ENCODE results near the gene BTNL2.
"Not testable (repeated sequence)": the region's sequence is repeated elsewhere in the genome, so short reads cannot be mapped to it uniquely, and the experiment has no call there.

BTNL2 gene

GRCh38 chr6:32386040-32386439 lies 20.9 kb downstream of the BTNL2 start:
- H3K36me3 ChIP-seq (ENCODE audit: insufficient read depth, low read length) = no peaks in the 10 kb centered on the region
- no peak overlapping the region for H3K4me2 ChIP-seq (ENCODE audit: low read length)
- peaks cover 29% of the 10 kb centered on the region for H3K27me3 ChIP-seq (ENCODE audit: control insufficient read depth, insufficient read depth, low read length)
- H3K4me1 ChIP-seq (ENCODE audit: control insufficient read depth, insufficient read depth, low read length) = no peaks in the 10 kb centered on the region
- no peaks in the 10 kb centered on the region for H3K9me3 ChIP-seq (replicated peaks; ENCODE audit: low read length)
- H3K4me3 ChIP-seq (ENCODE audit: low read length) = no peak overlapping the region
- H3K9ac ChIP-seq (ENCODE audit: low read depth, low read length) = no peak overlapping the region

GRCh38 chr6:32382757-32383420 lies 24.1 kb downstream of the BTNL2 start:
- H3K4me3 ChIP-seq (ENCODE audit: low read length) = no peak overlapping the region
- no peaks in the 10 kb centered on the region for H3K4me1 ChIP-seq (ENCODE audit: control insufficient read depth, insufficient read depth, low read length)
- H3K27me3 ChIP-seq (ENCODE audit: control insufficient read depth, insufficient read depth, low read length) = peaks cover 17% of the 10 kb centered on the region
- no peak overlapping the region for H3K4me2 ChIP-seq (ENCODE audit: low read length)
- H3K36me3 ChIP-seq (ENCODE audit: insufficient read depth, low read length) = no peaks in the 10 kb centered on the region
- no peaks in the 10 kb centered on the region for H3K9me3 ChIP-seq (replicated peaks; ENCODE audit: low read length)
- H3K9ac ChIP-seq (ENCODE audit: low read depth, low read length) = no peak overlapping the region

GRCh38 chr6:32379545-32379944 lies 27.4 kb downstream of the BTNL2 start:
- no peaks in the 10 kb centered on the region for H3K4me1 ChIP-seq (ENCODE audit: control insufficient read depth, insufficient read depth, low read length)
- H3K4me3 ChIP-seq (ENCODE audit: low read length) = no peak overlapping the region
- no peak overlapping the region for H3K9ac ChIP-seq (ENCODE audit: low read depth, low read length)
- H3K9me3 ChIP-seq (replicated peaks; ENCODE audit: low read length) = no peaks in the 10 kb centered on the region
- no peaks in the 10 kb centered on the region for H3K36me3 ChIP-seq (ENCODE audit: insufficient read depth, low read length)
- peaks cover 34% of the 10 kb centered on the region for H3K27me3 ChIP-seq (ENCODE audit: control insufficient read depth, insufficient read depth, low read length)
- H3K4me2 ChIP-seq (ENCODE audit: low read length) = no peak overlapping the region

GRCh38 chr6:32375739-32376529 lies 31.0 kb downstream of the BTNL2 start:
- Histone ChIP-seq H3K4me3 (ENCODE audit: low read length) (no peak overlapping the region), H3K9me3 (replicated peaks; ENCODE audit: low read length) (no peaks in the 10 kb centered on the region), H3K36me3 (ENCODE audit: insufficient read depth, low read length) (no peaks in the 10 kb centered on the region), H3K9ac (ENCODE audit: low read depth, low read length) (no peak overlapping the region), H3K4me1 (ENCODE audit: control insufficient read depth, insufficient read depth, low read length) (peaks cover 5% of the 10 kb centered on the region), H3K27me3 (ENCODE audit: control insufficient read depth, insufficient read depth, low read length) (peaks cover 25% of the 10 kb centered on the region), H3K4me2 (ENCODE audit: low read length) (no peak overlapping the region)

- no peaks in the 10 kb centered on the region for H3K9me3 ChIP-seq (replicated peaks; ENCODE audit: low read length)
- no peaks in the 10 kb centered on the region for H3K36me3 ChIP-seq (ENCODE audit: insufficient read depth, low read length)
- H3K4me1 ChIP-seq (ENCODE audit: control insufficient read depth, insufficient read depth, low read length) = peaks cover 13% of the 10 kb centered on the region
- H3K4me3 ChIP-seq (ENCODE audit: low read length) = no peak within 1 kb of the TSS
- H3K27me3 ChIP-seq (ENCODE audit: control insufficient read depth, insufficient read depth, low read length) = peaks cover 13% of the 10 kb centered on the region
- H3K4me2 ChIP-seq (ENCODE audit: low read length) = no peak within 1 kb of the TSS
- no peak within 1 kb of the TSS for H3K9ac ChIP-seq (ENCODE audit: low read depth, low read length)
Observed at GRCh38 chr6:32371803-32372202, 35.2 kb downstream of the BTNL2 start, which contains the start of gene TSBP1. Gene TSBP1, minus strand, starts transcription at chr6:32371903. Its CDS starts 197 bp downstream, at chr6:32371706.

- Histone ChIP-seq H3K9ac (ENCODE audit: low read depth, low read length) (no peak overlapping the region), H3K36me3 (ENCODE audit: insufficient read depth, low read length) (no peaks in the 10 kb centered on the region), H3K27me3 (ENCODE audit: control insufficient read depth, insufficient read depth, low read length) (peaks cover 8% of the 10 kb centered on the region), H3K4me3 (ENCODE audit: low read length) (no peak overlapping the region), H3K4me2 (ENCODE audit: low read length) (no peak overlapping the region), H3K4me1 (ENCODE audit: control insufficient read depth, insufficient read depth, low read length) (peaks cover 13% of the 10 kb centered on the region), H3K9me3 (replicated peaks; ENCODE audit: low read length) (no peaks in the 10 kb centered on the region)
Observed at GRCh38 chr6:32371229-32371628, 35.8 kb downstream of the BTNL2 start.

- peaks cover 13% of the 10 kb centered on the region for H3K4me1 ChIP-seq (ENCODE audit: control insufficient read depth, insufficient read depth, low read length)
- H3K4me3 ChIP-seq (ENCODE audit: low read length) = no peak overlapping the region
- no peak overlapping the region for H3K4me2 ChIP-seq (ENCODE audit: low read length)
- no peaks in the 10 kb centered on the region for H3K9me3 ChIP-seq (replicated peaks; ENCODE audit: low read length)
- peaks cover 5% of the 10 kb centered on the region for H3K27me3 ChIP-seq (ENCODE audit: control insufficient read depth, insufficient read depth, low read length)
- H3K9ac ChIP-seq (ENCODE audit: low read depth, low read length) = no peak overlapping the region
- no peaks in the 10 kb centered on the region for H3K36me3 ChIP-seq (ENCODE audit: insufficient read depth, low read length)
Observed at GRCh38 chr6:32370505-32370904, 36.5 kb downstream of the BTNL2 start.

GRCh38 chr6:32369660-32370059 lies 37.3 kb downstream of the BTNL2 start:
- peaks cover 13% of the 10 kb centered on the region for H3K4me1 ChIP-seq (ENCODE audit: control insufficient read depth, insufficient read depth, low read length)
- H3K9ac ChIP-seq (ENCODE audit: low read depth, low read length) = no peak overlapping the region
- no peak overlapping the region for H3K4me2 ChIP-seq (ENCODE audit: low read length)
- no peaks in the 10 kb centered on the region for H3K36me3 ChIP-seq (ENCODE audit: insufficient read depth, low read length)
- peaks cover 7% of the 10 kb centered on the region for H3K27me3 ChIP-seq (ENCODE audit: control insufficient read depth, insufficient read depth, low read length)
- no peak overlapping the region for H3K4me3 ChIP-seq (ENCODE audit: low read length)
- H3K9me3 ChIP-seq (replicated peaks; ENCODE audit: low read length) = no peaks in the 10 kb centered on the region

- Histone ChIP-seq H3K4me2 (ENCODE audit: low read length) (no peak overlapping the region), H3K27me3 (ENCODE audit: control insufficient read depth, insufficient read depth, low read length) (peaks cover 10% of the 10 kb centered on the region), H3K9ac (ENCODE audit: low read depth, low read length) (no peak overlapping the region), H3K9me3 (replicated peaks; ENCODE audit: low read length) (no peaks in the 10 kb centered on the region), H3K4me3 (ENCODE audit: low read length) (no peak overlapping the region), H3K4me1 (ENCODE audit: control insufficient read depth, insufficient read depth, low read length) (peaks cover 13% of the 10 kb centered on the region), H3K36me3 (ENCODE audit: insufficient read depth, low read length) (no peaks in the 10 kb centered on the region)
Observed at GRCh38 chr6:32367644-32368043, 39.3 kb downstream of the BTNL2 start.

- H3K9me3 ChIP-seq (replicated peaks; ENCODE audit: low read length); H3K36me3 ChIP-seq (ENCODE audit: insufficient read depth, low read length); H3K4me1 ChIP-seq (ENCODE audit: control insufficient read depth, insufficient read depth, low read length); H3K4me3 ChIP-seq (ENCODE audit: low read length); H3K4me2 ChIP-seq (ENCODE audit: low read length); H3K9ac ChIP-seq (ENCODE audit: low read depth, low read length): not testable (repeated sequence)
- H3K27me3 ChIP-seq (ENCODE audit: control insufficient read depth, insufficient read depth, low read length) = peaks cover 10% of the 10 kb centered on the region
Observed at GRCh38 chr6:32359225-32359624, 47.8 kb downstream of the BTNL2 start.

- not testable (repeated sequence) for H3K4me2 ChIP-seq (ENCODE audit: low read length); H3K9ac ChIP-seq (ENCODE audit: low read depth, low read length); H3K4me1 ChIP-seq (ENCODE audit: control insufficient read depth, insufficient read depth, low read length); H3K36me3 ChIP-seq (ENCODE audit: insufficient read depth, low read length); H3K4me3 ChIP-seq (ENCODE audit: low read length); H3K9me3 ChIP-seq (replicated peaks; ENCODE audit: low read length)
- peaks cover 11% of the 10 kb centered on the region for H3K27me3 ChIP-seq (ENCODE audit: control insufficient read depth, insufficient read depth, low read length)
Observed at GRCh38 chr6:32358548-32358947, 48.4 kb downstream of the BTNL2 start.

GRCh38 chr6:32355018-32355417 lies 52.0 kb downstream of the BTNL2 start:
- H3K27me3 ChIP-seq (ENCODE audit: control insufficient read depth, insufficient read depth, low read length) = peaks cover 12% of the 10 kb centered on the region
- H3K9me3 ChIP-seq (replicated peaks; ENCODE audit: low read length) = no peaks in the 10 kb centered on the region
- H3K9ac ChIP-seq (ENCODE audit: low read depth, low read length) = no peak overlapping the region
- no peak overlapping the region for H3K4me3 ChIP-seq (ENCODE audit: low read length)
- no peak overlapping the region for H3K4me2 ChIP-seq (ENCODE audit: low read length)
- no peaks in the 10 kb centered on the region for H3K4me1 ChIP-seq (ENCODE audit: control insufficient read depth, insufficient read depth, low read length)
- no peaks in the 10 kb centered on the region for H3K36me3 ChIP-seq (ENCODE audit: insufficient read depth, low read length)

Data from skeletal muscle satellite cell (primary cell).